ENCODE results near the gene VMO1. TPM values are rescaled to one million over a fixed set of nuclear protein-coding genes. Genes with fewer than 3 reads are reported as not detected.

The VMO1 gene
- polyA plus RNA-seq, 1 of the 3 experiments (the other 2 are of a cell fraction), result 1.3 TPM

- no peak overlapping the region for H3K4me3 ChIP-seq (ENCODE audit: low read depth in 2 of 2, low read length in 1 of 2)
- CTCF ChIA-PET, result no interaction called here
- POLR2A ChIA-PET, result no interaction called here
- DNase-seq, result no peak
- no peaks in the 10 kb centered on the region for H3K27me3 ChIP-seq (ENCODE audit: insufficient read depth)
- no peaks in the 10 kb centered on the region for H3K9me3 ChIP-seq
- no peak overlapping the region for H3K27ac ChIP-seq (ENCODE audit: low read depth in 2 of 2, low read length in 1 of 2)
- H3K36me3 ChIP-seq (replicated peaks in 1 of 2; ENCODE audit: control insufficient read depth in 1 of 2, insufficient read depth in 2 of 2, low read length in 1 of 2), result peaks cover 16% of the 10 kb centered on the region in 2 experiments
- H3K4me1 ChIP-seq (ENCODE audit: control insufficient read depth in 1 of 2, insufficient read depth in 2 of 2, low read depth in 1 of 2, low read length in 1 of 2), result peaks cover 0 to 6% of the 10 kb centered on the region in 2 experiments; a peak in 1 of 4 replicates
- no peaks in the 10 kb centered on the region for H4K20me1 ChIP-seq (ENCODE audit: insufficient read depth)
- no peak overlapping the region for H2AFZ ChIP-seq (ENCODE audit: low read depth)
- 84% methylated on average over 7 of the region's 7 CpGs for WGBS (ENCODE audit: low lambda C conversion rate)
- no peak overlapping the region for H3K9ac ChIP-seq
- no peak for TF ChIP-seq FOXJ3 (CRISPR knock-in tag; IDR thresholded peaks at IDR 0.05)
- TF ChIP-seq YY1 (IDR thresholded peaks at IDR 0.05; ENCODE audit: low read depth), result no peak
- TF ChIP-seq TEAD4 (IDR thresholded peaks at IDR 0.05; ENCODE audit: borderline replicate concordance, insufficient read depth), result no peak
- TF ChIP-seq EZH2phosphoT487 (IDR thresholded peaks at IDR 0.05; ENCODE audit: borderline replicate concordance, low read depth), result no peak
- no peak for TF ChIP-seq RXRA (IDR thresholded peaks at IDR 0.05; ENCODE audit: borderline replicate concordance, low read depth)
- TF ChIP-seq NFIC (IDR thresholded peaks at IDR 0.05; ENCODE audit: borderline replicate concordance), result no peak
- TF ChIP-seq, protein P1, sequence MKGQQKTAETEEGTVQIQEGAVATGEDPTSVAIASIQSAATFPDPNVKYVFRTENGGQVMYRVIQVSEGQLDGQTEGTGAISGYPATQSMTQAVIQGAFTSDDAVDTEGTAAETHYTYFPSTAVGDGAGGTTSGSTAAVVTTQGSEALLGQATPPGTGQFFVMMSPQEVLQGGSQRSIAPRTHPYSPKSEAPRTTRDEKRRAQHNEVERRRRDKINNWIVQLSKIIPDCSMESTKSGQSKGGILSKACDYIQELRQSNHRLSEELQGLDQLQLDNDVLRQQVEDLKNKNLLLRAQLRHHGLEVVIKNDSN (IDR thresholded peaks at IDR 0.05; ENCODE audit: borderline replicate concordance, low read depth), result no peak
- no peak for TF ChIP-seq CTCF (IDR thresholded peaks at IDR 0.05)
- no peak for TF ChIP-seq USF2 (IDR thresholded peaks at IDR 0.05; ENCODE audit: borderline replicate concordance, low read depth, low read length)
- no peak for TF ChIP-seq ZBTB33 (IDR thresholded peaks at IDR 0.05; ENCODE audit: borderline replicate concordance, low read depth)
- no peak for TF ChIP-seq SIN3A (IDR thresholded peaks at IDR 0.05; ENCODE audit: borderline replicate concordance, low read depth, low read length)
- no peak for TF ChIP-seq RAD21 (IDR thresholded peaks at IDR 0.05; ENCODE audit: low read length)
- TF ChIP-seq TAF1 (IDR thresholded peaks at IDR 0.05; ENCODE audit: borderline replicate concordance, low read depth, low read length), result no peak
- TF ChIP-seq, protein P2, sequence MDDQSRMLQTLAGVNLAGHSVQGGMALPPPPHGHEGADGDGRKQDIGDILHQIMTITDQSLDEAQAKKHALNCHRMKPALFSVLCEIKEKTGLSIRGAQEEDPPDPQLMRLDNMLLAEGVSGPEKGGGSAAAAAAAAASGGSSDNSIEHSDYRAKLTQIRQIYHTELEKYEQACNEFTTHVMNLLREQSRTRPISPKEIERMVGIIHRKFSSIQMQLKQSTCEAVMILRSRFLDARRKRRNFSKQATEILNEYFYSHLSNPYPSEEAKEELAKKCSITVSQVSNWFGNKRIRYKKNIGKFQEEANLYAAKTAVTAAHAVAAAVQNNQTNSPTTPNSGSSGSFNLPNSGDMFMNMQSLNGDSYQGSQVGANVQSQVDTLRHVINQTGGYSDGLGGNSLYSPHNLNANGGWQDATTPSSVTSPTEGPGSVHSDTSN (IDR thresholded peaks at IDR 0.05), result no peak
- H3K79me2 ChIP-seq (ENCODE audit: insufficient read depth), result peaks cover 5% of the 10 kb centered on the region; the same call in 1 of the 2 replicates
- no peaks in the 10 kb centered on the region for H3K9me2 ChIP-seq
- no peaks in the 10 kb centered on the region for H3F3A ChIP-seq (replicated peaks; ENCODE audit: insufficient read depth)
- H3K4me2 ChIP-seq, result no peak overlapping the region
These were observed 26.5 kb upstream of the VMO1 start for GRCh38 chr17:4812690-4813089.

Measured in SK-N-SH (cell line).